Gastrocnemius medialis (tissue), 4 donors: ENCODE data around the gene LHFPL2.

Experiments
- POLR2A ChIP-seq, 2 donors: fragments of 450-650 bp; IDR thresholded peaks; one replicate each; pipeline ENCODE4 v1.6.1; 2017; ENCODE audit warnings: antibody characterized with exemption in 2 of 2, mild to moderate bottlenecking in 2 of 2, moderate library complexity in 2 of 2
- TF ChIP-seq, protein P1 (sequence below), 5 experiments: fragments of 450-650 bp in 3 of 5; fragments of 200-600 bp in 2 of 5; sonication (generic) in 2 of 5; IDR thresholded peaks in 4 of 5; conservative IDR thresholded peaks in 1 of 5; 1 replicate in 4 of 5; 2 replicates in 1 of 5; pipeline ENCODE4 v1.5.1; 2016 to 2019; ENCODE audit warnings: antibody characterized with exemption in 5 of 5, mild to moderate bottlenecking in 3 of 5, moderate library complexity in 3 of 5

DNA sequence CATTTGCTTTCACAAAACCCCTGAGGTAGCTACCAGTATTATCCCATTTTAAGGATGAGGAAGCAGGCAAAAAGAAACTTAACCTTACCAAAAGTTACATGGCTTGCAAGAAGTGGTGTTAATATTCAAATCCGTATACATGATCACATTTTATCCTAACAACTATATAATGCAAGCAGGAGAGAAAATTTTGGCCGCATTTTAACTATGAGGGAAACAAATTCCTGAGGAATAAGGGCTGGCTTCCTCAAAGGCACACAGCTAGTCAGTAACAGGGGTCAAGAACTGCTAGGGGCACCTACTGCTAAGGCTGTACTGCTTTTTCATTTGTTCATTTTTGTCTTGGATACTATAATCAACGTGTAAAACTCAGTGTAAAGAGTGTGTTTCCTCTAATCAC lies 81.0 kb downstream of the LHFPL2 start:
- TF ChIP-seq, protein P1, sequence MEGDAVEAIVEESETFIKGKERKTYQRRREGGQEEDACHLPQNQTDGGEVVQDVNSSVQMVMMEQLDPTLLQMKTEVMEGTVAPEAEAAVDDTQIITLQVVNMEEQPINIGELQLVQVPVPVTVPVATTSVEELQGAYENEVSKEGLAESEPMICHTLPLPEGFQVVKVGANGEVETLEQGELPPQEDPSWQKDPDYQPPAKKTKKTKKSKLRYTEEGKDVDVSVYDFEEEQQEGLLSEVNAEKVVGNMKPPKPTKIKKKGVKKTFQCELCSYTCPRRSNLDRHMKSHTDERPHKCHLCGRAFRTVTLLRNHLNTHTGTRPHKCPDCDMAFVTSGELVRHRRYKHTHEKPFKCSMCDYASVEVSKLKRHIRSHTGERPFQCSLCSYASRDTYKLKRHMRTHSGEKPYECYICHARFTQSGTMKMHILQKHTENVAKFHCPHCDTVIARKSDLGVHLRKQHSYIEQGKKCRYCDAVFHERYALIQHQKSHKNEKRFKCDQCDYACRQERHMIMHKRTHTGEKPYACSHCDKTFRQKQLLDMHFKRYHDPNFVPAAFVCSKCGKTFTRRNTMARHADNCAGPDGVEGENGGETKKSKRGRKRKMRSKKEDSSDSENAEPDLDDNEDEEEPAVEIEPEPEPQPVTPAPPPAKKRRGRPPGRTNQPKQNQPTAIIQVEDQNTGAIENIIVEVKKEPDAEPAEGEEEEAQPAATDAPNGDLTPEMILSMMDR (IDR thresholded peaks at IDR 0.05 in 4 of 5, conservative IDR thresholded peaks at IDR 0.05 in 1 of 5) = no peak
- TF ChIP-seq POLR2A (IDR thresholded peaks at IDR 0.05) = no peak
